Sigmoid colon (tissue), 7 donors: ENCODE results near the gene MUC6. TPM values are rescaled to one million over a fixed set of nuclear protein-coding genes. Genes with fewer than 3 reads are reported as not detected.

Experiments
- DNase-seq: peaks from one replicate; pipeline ENCODE4 v3.0.0-alpha.2; 2019
- H3K27ac ChIP-seq, 4 donors: fragments of 200-600 bp; sonication (generic); one replicate each; pipeline ENCODE4 v1.5.1; 2016 to 2019; ENCODE audit warnings: mild to moderate bottlenecking in 1 of 4
- H3K27me3 ChIP-seq, 3 donors: fragments of 200-600 bp; sonication (generic); one replicate each; pipeline ENCODE4 v1.5.1; 2019; ENCODE audit warnings: mild to moderate bottlenecking in 1 of 3
- H3K36me3 ChIP-seq, 4 donors: fragments of 200-600 bp; sonication (generic); one replicate each; pipeline ENCODE4 v1.5.1; 2016 to 2019
- H3K4me1 ChIP-seq, 4 donors: fragments of 200-600 bp; sonication (generic); one replicate each; pipeline ENCODE4 v1.5.1; 2017 to 2019
- H3K4me3 ChIP-seq, 4 donors: fragments of 200-600 bp; sonication (generic); one replicate each; pipeline ENCODE4 v1.5.1; 2017 to 2019; ENCODE audit warnings: mild to moderate bottlenecking in 2 of 4, moderate library complexity in 1 of 4
- H3K9me3 ChIP-seq, 4 donors: fragments of 200-600 bp in 3 of 4; sonication (generic) in 3 of 4; one replicate each; pipeline versions ENCODE4 v1.5.1 to v1.6.1; 2013 to 2019
- EP300 ChIP-seq, 4 donors: sonication (generic); formaldehyde crosslinking; IDR thresholded peaks; one replicate each; pipeline ENCODE4 v1.6.1; 2017; ENCODE audit warnings: antibody characterized with exemption in 4 of 4
- POLR2A ChIP-seq, 2 donors: fragments of 450-650 bp; IDR thresholded peaks; one replicate each; pipeline ENCODE4 v1.6.1; 2016; ENCODE audit warnings: antibody characterized with exemption in 2 of 2, mild to moderate bottlenecking in 2 of 2, moderate library complexity in 2 of 2
- POLR2AphosphoS5 ChIP-seq, 4 donors: sonication (generic); formaldehyde crosslinking; IDR thresholded peaks; one replicate each; pipeline ENCODE4 v1.6.1; 2017; ENCODE audit warnings: antibody characterized with exemption in 4 of 4
- WGBS, 2 donors: extraction: QIAGEN DNeasy Blood & Tissue Kit; methylation state at CpG; one replicate each; pipeline ENCODE4 v1.1.7; 2013; 5-methylcytosine and 5-hydroxymethylcytosine counted together
- intact Hi-C: fragments of 100-400 bp; cut with DNase I; formaldehyde crosslinking; loops from one replicate; pipeline ENCODE4 v1.15.1; 2023
- polyA plus RNA-seq, 3 donors: library from polyadenylated mRNA; stranded (reverse); fragments of 200-250 nt; gene quantifications; one replicate each; pipeline ENCODE4 v1.2.3, GENCODE V29; 2013
- total RNA-seq, 4 donors: library from RNA; depleted of rRNA; stranded (reverse); fragments of >200 nt; gene quantifications; one replicate each; pipeline ENCODE4 v1.1.0, GENCODE V29; 2016
- TF ChIP-seq, protein P1 (sequence below), 4 experiments: fragments of 450-650 bp in 3 of 4; fragments of 200-600 bp in 1 of 4; IDR thresholded peaks; one replicate each; pipeline ENCODE4 v1.5.1; 2016 to 2019; ENCODE audit warnings: antibody characterized with exemption in 4 of 4, mild to moderate bottlenecking in 3 of 4, moderate library complexity in 2 of 4
- donor health status: healthy with polysubstance abuse.
- donor health status: Bipolar disorder and iron deficiency.
- donor health status: healthy.

MUC6 gene
- total and polyA plus RNA-seq, 7 donors: under 0.01 to 0.04 TPM; not detected in 5

DNA sequence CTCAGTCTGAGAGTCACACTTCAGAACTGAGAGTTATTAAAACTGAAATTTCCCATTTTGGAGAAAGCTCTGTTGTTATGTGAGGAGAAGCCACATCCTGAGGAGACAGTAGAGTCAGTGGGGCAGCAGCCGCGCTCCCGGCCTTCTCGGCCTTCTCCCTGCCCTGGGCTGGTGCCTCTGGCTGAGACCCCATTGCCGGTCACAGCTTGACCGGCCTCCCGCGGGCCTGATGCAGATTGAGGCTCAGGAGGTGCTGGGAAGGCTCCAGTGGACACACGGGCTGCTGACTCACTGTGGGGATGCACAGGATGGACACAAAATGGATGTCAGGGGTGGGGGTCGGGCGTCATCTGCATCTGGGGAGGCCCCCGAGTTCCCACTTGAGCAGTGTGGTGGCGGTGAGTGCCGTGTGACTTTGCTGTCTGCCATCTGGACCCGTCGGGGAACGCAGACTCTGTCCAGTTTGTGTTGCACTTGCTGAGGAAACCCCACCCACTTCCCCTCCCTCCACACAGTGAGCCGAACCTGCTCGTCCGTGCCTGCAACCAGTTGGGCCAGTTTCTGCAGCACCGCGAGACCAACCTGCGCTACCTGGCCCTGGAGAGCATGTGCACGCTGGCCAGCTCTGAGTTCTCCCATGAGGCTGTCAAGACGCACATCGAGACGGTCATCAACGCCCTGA is 50.1 kb downstream of the MUC6 start:
- intact Hi-C loops: no loop called here
- H3K36me3 ChIP-seq: peaks cover 19 to 87% (median 71%) of the 10 kb centered on the region in 4 donors

DNA sequence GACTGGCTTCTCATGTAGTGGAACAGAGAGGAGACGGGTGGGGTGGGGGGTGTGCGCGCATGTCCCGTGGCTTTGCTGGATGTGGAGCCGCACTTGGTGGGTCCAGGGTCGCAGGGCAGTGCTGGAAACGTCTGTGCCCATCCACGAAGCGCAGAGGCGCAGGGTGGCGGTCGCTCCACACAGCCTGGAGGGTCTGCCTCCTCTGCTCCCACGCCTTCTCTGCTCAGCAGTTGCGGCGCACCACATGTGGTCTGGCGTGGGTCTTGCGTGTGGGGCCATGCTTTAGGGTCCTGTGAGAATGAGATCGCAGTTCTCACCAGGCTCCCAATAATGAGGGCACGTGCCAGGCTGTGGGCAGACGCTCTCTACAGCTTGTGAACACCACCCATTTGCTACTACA is 50.7 kb downstream of the MUC6 start:
- Histone ChIP-seq H3K4me3 (no peak overlapping the region), H3K9me3 (no peaks in the 10 kb centered on the region), H3K27me3 (no peaks in the 10 kb centered on the region), H3K27ac (no peak overlapping the region), H3K36me3 (peaks cover 19 to 91% (median 72%) of the 10 kb centered on the region in 4 donors), H3K4me1 (no peaks in the 10 kb centered on the region)
- no peak for TF ChIP-seq POLR2AphosphoS5 (IDR thresholded peaks at IDR 0.05)
- no peak for TF ChIP-seq EP300 (IDR thresholded peaks at IDR 0.05)
- TF ChIP-seq POLR2A (IDR thresholded peaks at IDR 0.05): no peak
- TF ChIP-seq, protein P1, sequence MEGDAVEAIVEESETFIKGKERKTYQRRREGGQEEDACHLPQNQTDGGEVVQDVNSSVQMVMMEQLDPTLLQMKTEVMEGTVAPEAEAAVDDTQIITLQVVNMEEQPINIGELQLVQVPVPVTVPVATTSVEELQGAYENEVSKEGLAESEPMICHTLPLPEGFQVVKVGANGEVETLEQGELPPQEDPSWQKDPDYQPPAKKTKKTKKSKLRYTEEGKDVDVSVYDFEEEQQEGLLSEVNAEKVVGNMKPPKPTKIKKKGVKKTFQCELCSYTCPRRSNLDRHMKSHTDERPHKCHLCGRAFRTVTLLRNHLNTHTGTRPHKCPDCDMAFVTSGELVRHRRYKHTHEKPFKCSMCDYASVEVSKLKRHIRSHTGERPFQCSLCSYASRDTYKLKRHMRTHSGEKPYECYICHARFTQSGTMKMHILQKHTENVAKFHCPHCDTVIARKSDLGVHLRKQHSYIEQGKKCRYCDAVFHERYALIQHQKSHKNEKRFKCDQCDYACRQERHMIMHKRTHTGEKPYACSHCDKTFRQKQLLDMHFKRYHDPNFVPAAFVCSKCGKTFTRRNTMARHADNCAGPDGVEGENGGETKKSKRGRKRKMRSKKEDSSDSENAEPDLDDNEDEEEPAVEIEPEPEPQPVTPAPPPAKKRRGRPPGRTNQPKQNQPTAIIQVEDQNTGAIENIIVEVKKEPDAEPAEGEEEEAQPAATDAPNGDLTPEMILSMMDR (IDR thresholded peaks at IDR 0.05): no peak
- DNase-seq: no peak
- intact Hi-C loops: no loop called here
- 93 to 95% methylated on average over 20 of the region's 20 CpGs for WGBS, 2 donors

More for the DNA sequence above, 50.1 kb downstream of the MUC6 start:
- no peaks in the 10 kb centered on the region for H3K9me3 ChIP-seq
- H3K4me1 ChIP-seq: no peaks in the 10 kb centered on the region
- TF ChIP-seq, protein P1 (IDR thresholded peaks at IDR 0.05): no peak
- DNase-seq: no peak
- H3K4me3 ChIP-seq: no peak overlapping the region
- WGBS, 2 donors: 89 to 90% methylated on average over 28 of the region's 28 CpGs
- no peaks in the 10 kb centered on the region for H3K27me3 ChIP-seq
- H3K27ac ChIP-seq: no peak overlapping the region

DNA sequence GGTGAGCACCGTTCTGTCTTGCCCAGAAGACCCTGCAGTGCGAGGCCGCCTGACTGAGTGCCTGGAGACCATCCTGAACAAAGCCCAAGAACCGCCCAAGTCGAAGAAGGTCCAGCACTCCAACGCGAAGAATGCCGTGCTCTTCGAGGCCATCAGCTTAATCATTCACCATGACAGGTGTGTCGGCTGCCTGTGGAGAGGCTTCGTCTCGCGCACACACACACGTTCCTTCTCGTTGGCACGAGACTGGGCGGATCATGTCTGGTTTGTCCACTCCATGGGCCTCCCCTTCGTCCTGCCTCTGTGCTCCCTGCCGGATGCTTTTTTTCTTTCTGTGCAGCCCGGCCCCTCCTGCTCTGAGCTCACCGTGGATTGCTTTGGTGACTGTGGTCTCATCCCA is 51.1 kb downstream of the MUC6 start:
- Histone ChIP-seq H3K27me3 (no peaks in the 10 kb centered on the region), H3K36me3 (peaks cover 19 to 95% (median 72%) of the 10 kb centered on the region in 4 donors), H3K9me3 (no peaks in the 10 kb centered on the region), H3K4me1 (no peaks in the 10 kb centered on the region), H3K4me3 (no peak overlapping the region), H3K27ac (no peak overlapping the region)
- 26 to 73% methylated on average over 21 of the region's 21 CpGs for WGBS, 2 donors
- no peak for TF ChIP-seq POLR2A (IDR thresholded peaks at IDR 0.05)
- no peak for TF ChIP-seq EP300 (IDR thresholded peaks at IDR 0.05)
- no peak for TF ChIP-seq POLR2AphosphoS5 (IDR thresholded peaks at IDR 0.05)
- intact Hi-C loops: no loop called here
- DNase-seq: no peak

DNA sequence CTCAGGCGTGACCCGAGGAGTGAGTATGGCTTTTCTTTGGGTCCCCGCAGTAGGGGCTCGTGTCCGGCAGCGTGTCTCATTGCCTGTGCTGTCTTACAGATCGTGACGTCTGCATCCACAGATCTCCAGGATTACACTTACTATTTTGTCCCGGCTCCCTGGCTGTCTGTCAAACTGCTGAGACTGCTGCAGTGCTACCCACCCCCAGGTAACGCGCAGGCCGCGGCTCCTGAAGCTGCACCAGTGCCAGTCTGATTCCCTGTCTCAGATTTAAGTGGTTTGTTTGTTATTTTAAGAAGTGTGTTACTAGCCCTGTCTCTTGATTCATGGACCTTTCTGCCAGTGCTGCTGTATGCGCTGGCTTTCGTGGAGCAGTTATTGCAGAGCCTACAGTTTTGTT is 52.0 kb downstream of the MUC6 start:
- peaks cover 17 to 88% (median 65%) of the 10 kb centered on the region in 4 donors for H3K36me3 ChIP-seq

DNA sequence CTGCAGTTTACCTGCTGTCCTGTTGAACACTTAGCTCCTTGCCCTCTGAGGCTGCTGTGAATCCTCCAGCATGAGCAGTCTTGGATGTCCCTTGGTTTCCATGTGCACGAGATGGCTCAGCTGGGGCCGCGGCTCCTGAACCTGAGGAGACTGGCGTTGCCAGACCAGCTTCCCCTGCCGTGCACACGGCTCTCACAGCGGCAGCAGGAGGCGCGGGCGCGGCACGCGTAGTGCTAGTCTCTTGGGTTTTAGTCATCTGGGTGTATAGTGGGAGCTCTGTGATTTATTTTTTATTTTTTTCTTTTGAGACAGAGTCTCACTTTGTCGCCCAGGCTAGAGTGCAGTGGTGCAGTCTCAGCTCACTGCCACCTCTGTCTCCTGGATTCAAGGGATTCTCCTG is 54.8 kb downstream of the MUC6 start:
- H3K36me3 ChIP-seq: peaks cover 19 to 88% (median 55%) of the 10 kb centered on the region in 4 donors
- H3K4me3 ChIP-seq: no peak overlapping the region
- WGBS, 2 donors: 96 to 97% methylated on average over 14 of the region's 14 CpGs
- no peaks in the 10 kb centered on the region for H3K4me1 ChIP-seq
- DNase-seq: no peak
- no peaks in the 10 kb centered on the region for H3K27me3 ChIP-seq
- intact Hi-C loops: no loop called here
- no peaks in the 10 kb centered on the region for H3K9me3 ChIP-seq
- no peak overlapping the region for H3K27ac ChIP-seq
- no peak for TF ChIP-seq EP300 (IDR thresholded peaks at IDR 0.05)
- no peak for TF ChIP-seq POLR2AphosphoS5 (IDR thresholded peaks at IDR 0.05)
- TF ChIP-seq, protein P1 (IDR thresholded peaks at IDR 0.05): no peak
- no peak for TF ChIP-seq POLR2A (IDR thresholded peaks at IDR 0.05)

More for the DNA sequence above, 52.0 kb downstream of the MUC6 start:
- Histone ChIP-seq H3K27me3 (no peaks in the 10 kb centered on the region), H3K9me3 (no peaks in the 10 kb centered on the region), H3K4me3 (no peak overlapping the region), H3K27ac (no peak overlapping the region), H3K4me1 (no peaks in the 10 kb centered on the region)
- no peak for DNase-seq
- TF ChIP-seq EP300 (IDR thresholded peaks at IDR 0.05) (no peak), POLR2AphosphoS5 (IDR thresholded peaks at IDR 0.05) (no peak), POLR2A (IDR thresholded peaks at IDR 0.05) (no peak)
- TF ChIP-seq, protein P1 (IDR thresholded peaks at IDR 0.05): no peak
- WGBS, 2 donors: 96 to 97% methylated on average over 15 of the region's 15 CpGs
- intact Hi-C loops: no loop called here
